Measurements from ENCODE around the gene TBC1D8. TPM values are rescaled to one million over a fixed set of nuclear protein-coding genes. Genes with fewer than 3 reads are reported as not detected.
A peak's percentile ranks its signal among the peaks of the same experiment; 100 is the strongest.

The TBC1D8 gene
- total and polyA plus RNA-seq, 3 donors from 2014 or later: 62.2 to 125 (median 90.1) TPM

DNA sequence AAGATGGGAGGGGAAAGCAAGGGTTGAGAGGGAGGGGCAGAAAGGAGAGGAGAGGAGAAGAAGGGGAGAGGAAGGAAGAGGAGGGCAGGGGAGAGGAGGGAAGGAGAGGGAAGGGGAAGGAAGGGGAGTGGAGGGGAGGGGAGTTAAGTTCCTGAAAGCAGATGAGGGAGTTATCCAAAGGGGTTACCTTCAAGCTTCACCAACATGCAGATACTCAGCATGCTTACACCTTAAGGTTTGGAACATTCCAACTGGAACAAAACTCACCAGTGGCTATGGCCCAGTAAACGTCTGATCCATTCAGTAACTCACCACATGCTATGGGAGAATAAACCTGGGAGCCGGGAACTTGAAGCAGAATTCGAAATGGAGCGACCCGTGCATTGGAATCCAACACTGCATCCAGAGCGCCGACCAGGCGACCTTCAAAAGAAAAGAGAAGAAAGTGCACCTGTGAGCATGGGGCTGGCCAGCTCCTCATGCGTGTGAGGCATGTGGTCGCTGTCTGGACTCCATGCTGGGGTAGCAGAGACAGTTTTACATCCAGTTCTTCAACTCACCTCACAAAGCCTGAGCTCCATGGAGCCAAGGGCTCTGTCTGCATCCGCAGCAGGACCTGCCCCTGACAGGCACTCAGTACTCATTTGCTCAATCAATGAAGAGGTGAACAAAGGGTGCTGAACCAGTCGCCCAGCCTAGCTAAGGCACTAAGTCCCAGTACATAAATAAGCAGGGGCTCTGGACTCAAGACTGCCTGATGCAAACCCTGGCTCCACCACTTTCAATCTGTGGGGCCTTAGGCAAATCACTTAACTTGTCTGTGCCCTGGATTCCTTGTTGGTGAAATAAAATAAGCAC lies 61.0 kb downstream of the TBC1D8 start:
- Histone ChIP-seq H3K4me1 (no peaks in the 10 kb centered on the region), H3K27me3 (no peaks in the 10 kb centered on the region), H3K27ac (no peak overlapping the region), H3K9me3 (no peaks in the 10 kb centered on the region), H3K36me3 (ENCODE audit: low read depth, missing control alignments) (no peaks in the 10 kb centered on the region), H3K4me3 (no peak overlapping the region)
- no peak for DNase-seq
- WGBS, 2 donors: 85 to 89% methylated on average over 12 of the region's 12 CpGs
- intact Hi-C loops (cut with DNase I; ENCODE audit: low total_unique reads): no loop called here
- no peak for TF ChIP-seq CTCF (IDR thresholded peaks at IDR 0.05)
- no peak for TF ChIP-seq POLR2A (IDR thresholded peaks at IDR 0.05)

DNA sequence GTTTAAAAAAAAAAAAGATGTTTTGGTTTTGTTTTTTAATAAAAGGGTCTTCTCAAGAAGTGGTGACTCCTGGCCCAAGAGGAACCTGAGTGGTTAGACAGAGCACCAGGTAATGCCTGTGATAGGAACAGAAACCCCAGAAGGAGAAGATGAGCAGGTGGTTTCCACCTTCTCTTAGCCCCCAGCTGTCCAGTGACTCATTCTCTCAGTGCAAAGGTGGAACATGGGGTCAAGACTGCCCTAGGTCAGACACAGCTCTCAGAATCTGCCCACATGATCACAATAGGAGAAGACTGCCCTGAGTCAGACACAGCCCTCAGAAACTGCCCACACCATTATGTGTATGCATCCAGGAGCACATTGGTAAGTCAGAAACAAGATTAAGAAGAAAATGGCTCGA lies 61.8 kb downstream of the TBC1D8 start:
- intact Hi-C loops (cut with DNase I; ENCODE audit: low total_unique reads): no loop called here
- no peak overlapping the region for H3K4me3 ChIP-seq
- DNase-seq: no peak
- H3K27ac ChIP-seq: no peak overlapping the region
- H3K36me3 ChIP-seq (ENCODE audit: low read depth, missing control alignments): no peaks in the 10 kb centered on the region
- WGBS, 2 donors: 88 to 97% methylated on average over 1 of the region's 1 CpG
- no peaks in the 10 kb centered on the region for H3K9me3 ChIP-seq
- TF ChIP-seq CTCF (IDR thresholded peaks at IDR 0.05) (no peak), POLR2A (IDR thresholded peaks at IDR 0.05) (no peak)
- H3K4me1 ChIP-seq: no peaks in the 10 kb centered on the region
- no peaks in the 10 kb centered on the region for H3K27me3 ChIP-seq

DNA sequence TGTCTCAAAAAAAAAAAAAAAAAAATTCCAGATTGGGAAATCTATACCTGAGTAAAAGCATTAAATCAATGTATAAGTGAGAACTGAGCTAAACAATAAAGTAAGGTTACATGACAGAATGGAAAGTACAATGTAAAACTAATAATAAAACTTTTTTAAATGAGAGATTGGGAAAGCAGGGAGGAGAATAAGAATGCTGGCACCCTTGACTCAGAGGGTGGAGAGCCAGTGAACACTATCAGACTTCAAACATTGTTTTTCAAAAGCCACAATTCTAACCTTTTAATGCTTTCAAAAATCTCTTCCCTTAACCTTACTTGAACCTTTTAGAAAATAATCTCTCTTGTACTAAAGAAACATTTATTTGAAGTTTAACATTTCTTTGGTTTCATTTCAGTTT lies 63.5 kb downstream of the TBC1D8 start:
- no peaks in the 10 kb centered on the region for H3K4me1 ChIP-seq
- intact Hi-C loops (cut with DNase I; ENCODE audit: low total_unique reads): no loop called here
- no peak overlapping the region for H3K4me3 ChIP-seq
- TF ChIP-seq CTCF (IDR thresholded peaks at IDR 0.05) (no peak), POLR2A (IDR thresholded peaks at IDR 0.05) (no peak)
- no peaks in the 10 kb centered on the region for H3K27me3 ChIP-seq
- H3K36me3 ChIP-seq (ENCODE audit: low read depth, missing control alignments): no peaks in the 10 kb centered on the region
- no peaks in the 10 kb centered on the region for H3K9me3 ChIP-seq
- DNase-seq: no peak
- peak overlapping the region; percentile 2 to 29 for H3K27ac ChIP-seq

DNA sequence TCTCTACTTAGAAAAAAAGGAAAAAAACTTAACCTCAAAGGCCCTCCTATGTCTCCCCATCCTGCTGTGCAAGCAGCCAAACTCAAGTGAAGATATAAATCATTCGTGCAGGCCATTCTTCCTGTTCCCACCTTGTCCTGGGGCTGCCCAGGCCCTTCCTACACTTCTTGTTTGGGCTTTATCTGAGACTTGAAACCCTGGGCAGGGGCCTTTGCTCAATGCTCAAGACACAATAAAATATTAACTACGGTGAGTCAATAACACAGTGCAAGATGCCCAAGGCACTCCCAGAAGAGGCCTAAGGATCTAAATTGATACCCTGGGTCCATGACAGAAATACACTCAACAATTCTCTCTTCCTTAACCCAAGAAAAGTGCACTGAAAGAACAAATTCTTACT lies 67.6 kb downstream of the TBC1D8 start:
- peaks cover 9% of the 10 kb centered on the region for H3K4me1 ChIP-seq
- no peaks in the 10 kb centered on the region for H3K9me3 ChIP-seq
- WGBS, 2 donors: 80 to 88% methylated on average over 2 of the region's 2 CpGs
- H3K36me3 ChIP-seq (ENCODE audit: low read depth, missing control alignments): no peaks in the 10 kb centered on the region
- no peak overlapping the region for H3K4me3 ChIP-seq
- no peak for DNase-seq
- intact Hi-C loops (cut with DNase I; ENCODE audit: low total_unique reads): no loop called here
- no peaks in the 10 kb centered on the region for H3K27me3 ChIP-seq
- TF ChIP-seq POLR2A (IDR thresholded peaks at IDR 0.05): no peak
- no peak for TF ChIP-seq CTCF (IDR thresholded peaks at IDR 0.05)
- peak overlapping the region in 1 of 2 donors; percentile 25 for H3K27ac ChIP-seq

DNA sequence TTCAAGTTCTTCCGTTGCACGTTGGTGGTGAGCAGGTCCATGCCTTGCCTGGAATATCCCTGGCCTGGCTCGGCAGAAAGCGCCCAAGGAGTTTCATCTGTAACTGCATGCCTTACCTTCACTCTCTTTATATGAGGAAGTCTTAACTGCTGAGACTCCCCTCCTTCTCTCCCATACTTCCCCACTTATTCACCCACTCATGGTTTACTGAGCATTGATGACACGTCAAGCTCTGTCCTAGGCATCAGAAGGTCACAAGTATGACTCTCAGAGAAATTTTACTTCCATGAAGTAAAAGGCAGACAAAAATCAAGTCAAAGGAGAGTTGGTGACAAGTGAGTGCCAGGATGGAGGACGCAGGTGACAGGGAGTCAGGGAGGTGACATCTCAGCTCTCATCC lies 68.2 kb downstream of the TBC1D8 start:
- Histone ChIP-seq H3K27ac (no peak overlapping the region), H3K27me3 (no peaks in the 10 kb centered on the region), H3K36me3 (ENCODE audit: low read depth, missing control alignments) (no peaks in the 10 kb centered on the region), H3K4me1 (peaks cover 12% of the 10 kb centered on the region), H3K9me3 (no peaks in the 10 kb centered on the region), H3K4me3 (no peak overlapping the region)
- DNase-seq: no peak
- intact Hi-C loops (cut with DNase I; ENCODE audit: low total_unique reads): no loop called here
- TF ChIP-seq POLR2A (IDR thresholded peaks at IDR 0.05): no peak
- 92 to 97% methylated on average over 6 of the region's 6 CpGs for WGBS, 2 donors

Measured in testis (tissue), 3 donors.